DOHH2 (cell line): ENCODE results near the gene MYO7B.

Source experiments
- H3F3A ChIP-seq: fragments of 200-600 bp; sonication (generic), shearing (Covaris generic); 2 replicates; pipeline ENCODE4 v1.6.0; 2016; ENCODE audit warnings: antibody characterized with exemption, mild to moderate bottlenecking; ENCODE audit not compliant: control insufficient read depth, insufficient read depth
- H3K27ac ChIP-seq: fragments of 200-600 bp; sonication (generic); 2 replicates; pipeline ENCODE4 v1.5.1; 2014; ENCODE audit warnings: low read depth, mild to moderate bottlenecking, low read length, moderate library complexity
- H3K27me3 ChIP-seq: fragments of 200-600 bp; sonication (generic); 2 replicates; pipeline ENCODE4 v1.6.1; 2014; ENCODE audit warnings: mild to moderate bottlenecking, low read length, mixed read lengths; ENCODE audit not compliant: control insufficient read depth
- H3K36me3 ChIP-seq: fragments of 200-600 bp; sonication (generic); 2 replicates; pipeline ENCODE4 v1.6.1; 2014; ENCODE audit warnings: mild to moderate bottlenecking, low read length, moderate library complexity, mixed read lengths; ENCODE audit not compliant: control insufficient read depth
- H3K4me1 ChIP-seq: fragments of 200-600 bp; sonication (generic); 2 replicates; pipeline ENCODE4 v1.6.1; 2014; ENCODE audit warnings: mild to moderate bottlenecking, low read length, mixed read lengths; ENCODE audit not compliant: control insufficient read depth
- H3K4me2 ChIP-seq: fragments of 200-600 bp; sonication (generic); 2 replicates; pipeline ENCODE4 v1.6.0; 2014; ENCODE audit warnings: mild to moderate bottlenecking, low read length, moderate library complexity
- H3K4me3 ChIP-seq: fragments of 200-600 bp; sonication (generic); 2 replicates; pipeline ENCODE4 v1.5.1; 2014; ENCODE audit warnings: mild to moderate bottlenecking, low read length, mixed read lengths
- H3K79me2 ChIP-seq: fragments of 200-600 bp; sonication (generic); 2 replicates; pipeline ENCODE4 v1.6.1; 2014; ENCODE audit warnings: mild to moderate bottlenecking, low read length, mixed read lengths; ENCODE audit not compliant: control insufficient read depth
- H3K9me2 ChIP-seq: fragments of 200-600 bp; sonication (generic); replicated peaks from 2 replicates; pipeline ENCODE4 v1.6.1; 2014; ENCODE audit warnings: mild to moderate bottlenecking, low read length, mixed read lengths; ENCODE audit not compliant: control insufficient read depth
- H3K9me3 ChIP-seq: fragments of 200-600 bp; sonication (generic); 2 replicates; pipeline ENCODE4 v1.6.1; 2014; ENCODE audit warnings: antibody characterized with exemption, low read length, mixed read lengths; ENCODE audit not compliant: control insufficient read depth, insufficient read depth
- H4K20me1 ChIP-seq: fragments of 200-600 bp; sonication (generic); 2 replicates; pipeline ENCODE4 v1.6.0; 2014; ENCODE audit warnings: low read depth, mild to moderate bottlenecking, antibody characterized with exemption, low read length, moderate library complexity; ENCODE audit not compliant: control insufficient read depth, insufficient read depth
- EZH2phosphoT487 ChIP-seq: fragments of 200-600 bp; sonication (generic); IDR thresholded peaks from 2 replicates; pipeline ENCODE4 v1.6.1; 2017; ENCODE audit warnings: borderline replicate concordance, mild to moderate bottlenecking, antibody characterized with exemption, low read length, moderate library complexity, mixed read lengths
- TF ChIP-seq, protein P1 (sequence below): fragments of 200-600 bp; sonication (generic); IDR thresholded peaks from one replicate; pipeline ENCODE4 v1.5.1; 2014; ENCODE audit warnings: antibody characterized with exemption, mild to moderate bottlenecking, low read depth, low read length; ENCODE audit not compliant: poor library complexity, severe bottlenecking

The MYO7B gene

DNA sequence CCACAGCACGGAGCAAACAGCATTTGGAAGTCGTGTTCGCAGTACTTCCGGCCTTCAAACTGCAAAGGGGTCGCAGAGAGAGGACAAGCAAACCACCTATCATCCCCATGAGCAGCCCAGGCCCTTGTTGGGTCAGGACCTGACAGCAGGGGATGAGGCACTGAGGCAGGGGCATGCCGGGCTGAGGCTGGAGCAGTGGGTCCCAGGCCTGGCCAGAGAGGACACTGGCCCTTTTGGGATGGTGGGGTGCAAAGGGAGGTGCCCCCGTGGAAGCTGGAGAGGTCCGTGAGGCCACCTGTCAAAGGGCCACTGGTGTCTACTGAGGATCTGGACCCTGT lies 119.3 kb downstream of the MYO7B start:
- peaks cover 22% of the 10 kb centered on the region for H3K4me1 ChIP-seq
- no peak overlapping the region for H3K4me3 ChIP-seq

DNA sequence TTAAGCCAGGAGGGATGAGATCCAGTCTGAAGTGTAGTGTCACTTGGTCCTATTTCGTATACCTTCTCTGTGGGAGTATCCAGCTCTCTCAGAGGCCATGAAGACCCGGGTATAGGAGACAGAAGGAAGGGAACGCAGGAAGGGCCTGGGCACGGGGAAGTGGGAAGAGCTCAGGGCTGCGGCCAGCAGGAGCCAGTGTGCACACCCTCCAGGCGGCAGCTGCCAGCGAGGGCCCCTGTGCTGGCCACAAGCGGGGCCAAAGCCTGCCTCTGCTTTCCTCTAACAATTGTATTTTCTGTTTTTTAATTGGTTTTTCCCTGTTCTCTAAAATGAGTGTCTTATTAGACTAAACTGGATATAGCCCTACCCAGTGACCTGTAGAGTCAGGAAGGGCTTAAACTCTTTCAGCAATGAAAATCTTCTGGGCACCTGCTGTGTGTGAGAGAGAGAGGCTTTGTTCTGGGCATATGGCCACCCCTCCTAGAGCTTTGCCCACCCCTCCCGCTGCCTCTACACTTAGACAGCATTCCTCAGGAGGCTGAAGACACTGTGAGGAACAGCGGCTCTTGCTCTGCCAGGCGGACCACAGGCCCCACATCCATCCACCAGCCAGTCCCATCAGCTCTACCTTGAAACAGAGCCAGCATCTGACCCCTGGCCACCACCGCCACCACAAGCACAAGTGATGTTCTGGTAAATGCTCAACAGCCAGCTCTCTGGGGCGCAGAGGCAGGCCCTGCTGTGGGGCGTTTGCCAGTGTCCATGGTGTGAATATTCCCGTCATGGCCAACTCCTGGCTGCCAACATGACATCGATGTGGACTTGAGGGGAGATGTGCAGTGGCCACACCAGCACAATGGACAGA lies 120.0 kb downstream of the MYO7B start:
- H3K4me2 ChIP-seq: no peak overlapping the region
- TF ChIP-seq EZH2phosphoT487: no peak
- TF ChIP-seq, protein P1, sequence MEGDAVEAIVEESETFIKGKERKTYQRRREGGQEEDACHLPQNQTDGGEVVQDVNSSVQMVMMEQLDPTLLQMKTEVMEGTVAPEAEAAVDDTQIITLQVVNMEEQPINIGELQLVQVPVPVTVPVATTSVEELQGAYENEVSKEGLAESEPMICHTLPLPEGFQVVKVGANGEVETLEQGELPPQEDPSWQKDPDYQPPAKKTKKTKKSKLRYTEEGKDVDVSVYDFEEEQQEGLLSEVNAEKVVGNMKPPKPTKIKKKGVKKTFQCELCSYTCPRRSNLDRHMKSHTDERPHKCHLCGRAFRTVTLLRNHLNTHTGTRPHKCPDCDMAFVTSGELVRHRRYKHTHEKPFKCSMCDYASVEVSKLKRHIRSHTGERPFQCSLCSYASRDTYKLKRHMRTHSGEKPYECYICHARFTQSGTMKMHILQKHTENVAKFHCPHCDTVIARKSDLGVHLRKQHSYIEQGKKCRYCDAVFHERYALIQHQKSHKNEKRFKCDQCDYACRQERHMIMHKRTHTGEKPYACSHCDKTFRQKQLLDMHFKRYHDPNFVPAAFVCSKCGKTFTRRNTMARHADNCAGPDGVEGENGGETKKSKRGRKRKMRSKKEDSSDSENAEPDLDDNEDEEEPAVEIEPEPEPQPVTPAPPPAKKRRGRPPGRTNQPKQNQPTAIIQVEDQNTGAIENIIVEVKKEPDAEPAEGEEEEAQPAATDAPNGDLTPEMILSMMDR: no peak
- H3K27me3 ChIP-seq: no peaks in the 10 kb centered on the region

More for the DNA sequence above, 119.3 kb downstream of the MYO7B start:
- no peaks in the 10 kb centered on the region for H3K9me2 ChIP-seq
- H3K27ac ChIP-seq: no peak overlapping the region
- H3K27me3 ChIP-seq: no peaks in the 10 kb centered on the region
- no peaks in the 10 kb centered on the region for H3K36me3 ChIP-seq
- no peaks in the 10 kb centered on the region for H3K79me2 ChIP-seq
- H3K9me3 ChIP-seq: no peaks in the 10 kb centered on the region
- H3F3A ChIP-seq: no peaks in the 10 kb centered on the region; the same call in 1 of the 2 replicates
- no peaks in the 10 kb centered on the region for H4K20me1 ChIP-seq
- no peak overlapping the region for H3K4me2 ChIP-seq
- TF ChIP-seq EZH2phosphoT487: no peak
- TF ChIP-seq, protein P1: no peak

DNA sequence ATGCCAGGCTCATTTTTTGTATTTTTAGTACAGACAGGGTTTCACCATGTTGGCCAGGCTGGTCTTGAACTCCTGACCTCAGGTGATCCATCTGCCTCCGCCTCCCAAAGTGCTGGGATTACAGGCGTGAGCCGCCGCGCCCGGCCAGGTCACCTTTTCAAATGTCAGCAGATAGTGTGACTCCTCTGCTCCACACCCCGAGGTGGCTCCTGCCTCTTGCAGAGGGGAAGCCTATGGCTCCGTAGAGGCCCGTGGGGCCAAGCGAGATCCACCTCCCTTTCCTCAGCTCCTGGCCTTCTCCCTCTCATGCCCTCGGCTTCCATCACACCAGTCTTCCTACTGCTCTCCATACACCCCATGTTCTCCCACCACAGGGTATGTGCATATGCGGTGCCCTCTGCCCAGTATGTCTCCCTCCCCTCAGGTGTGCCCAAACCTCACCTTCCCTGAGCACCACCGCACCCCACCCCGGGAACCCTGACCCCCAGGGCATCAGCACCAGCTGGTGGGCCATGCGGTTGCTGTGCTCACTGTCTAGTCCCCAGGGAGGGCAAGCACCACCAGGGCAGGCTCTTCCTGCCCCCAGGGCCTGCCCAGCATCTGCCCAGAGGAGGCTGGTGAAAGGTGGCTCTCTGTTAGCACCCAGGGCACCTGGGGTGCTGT lies 121.2 kb downstream of the MYO7B start:
- no peaks in the 10 kb centered on the region for H3K36me3 ChIP-seq
- no peaks in the 10 kb centered on the region; the same call in 1 of the 2 replicates for H3F3A ChIP-seq
- H3K27me3 ChIP-seq: no peaks in the 10 kb centered on the region
- H3K79me2 ChIP-seq: no peaks in the 10 kb centered on the region
- no peak overlapping the region for H3K4me2 ChIP-seq
- peaks cover 18% of the 10 kb centered on the region for H3K4me1 ChIP-seq
- H3K9me2 ChIP-seq: no peaks in the 10 kb centered on the region
- H3K27ac ChIP-seq: no peak overlapping the region
- TF ChIP-seq EZH2phosphoT487: no peak
- TF ChIP-seq, protein P1: no peak
- H3K4me3 ChIP-seq: no peak overlapping the region
- H4K20me1 ChIP-seq: no peaks in the 10 kb centered on the region
- no peaks in the 10 kb centered on the region for H3K9me3 ChIP-seq

More for the DNA sequence above, 120.0 kb downstream of the MYO7B start:
- Histone ChIP-seq H3F3A (no peaks in the 10 kb centered on the region; the same call in 1 of the 2 replicates), H3K27ac (no peak overlapping the region), H3K79me2 (no peaks in the 10 kb centered on the region), H3K9me3 (no peaks in the 10 kb centered on the region), H3K9me2 (no peaks in the 10 kb centered on the region), H3K36me3 (no peaks in the 10 kb centered on the region), H3K4me1 (peaks cover 20% of the 10 kb centered on the region), H4K20me1 (no peaks in the 10 kb centered on the region), H3K4me3 (no peak overlapping the region)
